ENCODE results near the gene RYR1.
"Not testable (repeated sequence)": the region's sequence is repeated elsewhere in the genome, so short reads cannot be mapped to it uniquely, and the experiment has no call there.

RYR1 gene

DNA sequence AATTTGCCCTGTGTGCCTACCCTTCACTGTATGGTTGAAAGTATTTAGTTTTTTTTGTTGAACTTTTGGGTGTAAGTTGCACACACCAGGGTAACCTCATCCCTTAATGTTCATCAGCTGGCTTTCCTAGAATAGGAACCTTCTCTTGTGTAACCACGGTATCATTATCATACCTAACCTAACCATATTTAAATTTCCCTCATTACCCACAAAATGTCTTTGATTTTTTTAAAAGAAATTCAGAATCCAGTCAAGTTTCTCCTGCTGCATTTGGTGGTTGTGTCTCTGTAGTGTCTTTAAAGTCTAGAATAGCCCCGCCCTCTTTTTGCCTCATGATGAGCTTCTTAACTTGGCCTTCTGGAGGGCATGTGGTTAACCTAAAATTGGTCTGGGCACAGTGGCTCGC lies 80.3 kb downstream of the RYR1 start:
- DNase-seq (ENCODE audit: low read depth in 2 of 2) = no peak

DNA sequence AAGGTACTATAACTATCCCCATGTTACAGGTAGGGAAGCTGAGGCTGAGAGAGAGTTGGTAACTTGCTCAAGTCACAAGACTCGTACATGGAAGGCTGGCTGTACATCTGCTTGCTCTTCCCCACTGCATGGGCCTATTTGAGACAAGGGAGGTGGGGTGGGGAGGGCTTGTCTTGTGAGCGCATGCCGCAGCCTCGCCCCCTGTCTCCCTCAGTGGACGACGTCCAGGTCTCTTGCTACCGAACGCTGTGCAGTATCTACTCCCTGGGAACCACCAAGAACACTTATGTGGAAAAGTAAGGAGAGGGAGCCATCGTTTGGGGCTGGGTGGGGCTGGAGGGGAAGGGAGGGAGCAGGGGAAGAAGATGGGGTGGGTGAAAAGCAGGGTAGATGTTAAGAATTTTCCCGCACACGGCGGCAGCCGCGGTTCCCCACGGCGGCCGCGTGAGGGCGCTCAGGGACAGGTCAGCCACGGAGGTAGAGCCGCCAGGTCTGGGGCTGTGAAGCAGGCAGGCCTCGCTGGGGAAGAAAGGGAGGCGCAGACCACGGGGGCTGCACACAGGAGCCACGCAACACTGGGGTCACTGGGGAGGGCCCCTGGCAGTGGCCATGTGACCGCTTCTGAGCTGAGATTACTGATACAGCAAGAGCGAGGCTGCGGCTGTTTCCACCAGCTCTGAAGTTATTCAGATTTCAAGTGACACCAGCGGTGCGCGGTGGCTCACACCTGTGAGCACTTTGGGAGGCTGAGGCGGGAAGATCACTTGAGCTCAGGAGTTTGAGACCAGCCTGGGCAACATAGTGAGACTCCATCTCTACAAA lies 81.5 kb downstream of the RYR1 start:
- peak; percentile 26 to 27 for DNase-seq (ENCODE audit: low read depth in 2 of 2)

DNA sequence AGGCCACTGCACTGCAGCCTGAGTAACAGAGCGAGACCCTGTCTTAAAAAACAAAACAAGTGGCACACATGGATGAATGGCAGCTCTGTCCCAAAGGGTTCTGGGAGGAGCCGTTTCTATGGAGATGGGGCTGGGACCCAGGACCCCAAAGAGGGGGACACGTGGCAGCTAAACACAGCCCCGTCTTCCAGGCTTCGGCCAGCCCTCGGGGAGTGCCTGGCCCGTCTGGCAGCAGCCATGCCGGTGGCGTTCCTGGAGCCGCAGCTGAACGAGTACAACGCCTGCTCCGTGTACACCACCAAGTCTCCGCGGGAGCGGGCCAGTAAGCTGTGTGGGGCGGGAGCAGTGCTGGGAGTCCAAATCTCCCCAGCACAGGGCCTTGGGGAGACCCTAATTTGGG lies 82.4 kb downstream of the RYR1 start:
- DNase-seq (ENCODE audit: low read depth in 2 of 2) = no peak

DNA sequence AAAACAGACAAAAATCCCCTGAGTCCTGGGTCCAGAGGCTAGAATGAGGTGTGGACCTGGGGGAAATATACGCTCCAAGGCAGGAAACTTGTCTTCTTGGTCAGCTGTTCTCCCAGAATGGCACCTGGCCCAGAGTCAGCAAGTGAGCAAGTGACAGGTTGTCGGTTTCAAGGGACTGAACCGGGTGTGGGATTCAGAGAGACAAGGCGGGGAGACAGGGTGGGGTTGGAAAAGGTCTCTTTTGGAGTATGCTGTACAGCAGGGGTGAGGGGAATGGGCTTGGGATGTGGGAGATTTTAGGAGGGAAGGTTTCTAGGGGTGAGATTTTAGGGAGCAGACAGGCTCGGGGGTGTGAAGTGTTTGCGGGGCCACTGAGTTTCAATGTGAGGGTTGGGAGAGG lies 83.3 kb downstream of the RYR1 start:
- DNase-seq (ENCODE audit: low read depth in 2 of 2) = no peak

DNA sequence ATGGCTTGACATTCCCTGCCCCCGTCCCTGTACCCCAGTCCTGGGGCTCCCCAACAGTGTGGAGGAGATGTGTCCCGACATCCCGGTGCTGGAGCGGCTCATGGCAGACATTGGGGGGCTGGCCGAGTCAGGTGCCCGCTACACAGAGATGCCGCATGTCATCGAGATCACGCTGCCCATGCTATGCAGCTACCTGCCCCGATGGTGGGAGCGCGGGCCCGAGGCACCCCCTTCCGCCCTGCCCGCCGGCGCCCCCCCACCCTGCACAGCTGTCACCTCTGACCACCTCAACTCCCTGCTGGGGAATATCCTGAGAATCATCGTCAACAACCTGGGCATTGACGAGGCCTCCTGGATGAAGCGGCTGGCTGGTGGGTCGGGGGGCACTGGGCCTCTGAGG lies 83.8 kb downstream of the RYR1 start:
- DNase-seq (ENCODE audit: low read depth in 2 of 2) = no peak

DNA sequence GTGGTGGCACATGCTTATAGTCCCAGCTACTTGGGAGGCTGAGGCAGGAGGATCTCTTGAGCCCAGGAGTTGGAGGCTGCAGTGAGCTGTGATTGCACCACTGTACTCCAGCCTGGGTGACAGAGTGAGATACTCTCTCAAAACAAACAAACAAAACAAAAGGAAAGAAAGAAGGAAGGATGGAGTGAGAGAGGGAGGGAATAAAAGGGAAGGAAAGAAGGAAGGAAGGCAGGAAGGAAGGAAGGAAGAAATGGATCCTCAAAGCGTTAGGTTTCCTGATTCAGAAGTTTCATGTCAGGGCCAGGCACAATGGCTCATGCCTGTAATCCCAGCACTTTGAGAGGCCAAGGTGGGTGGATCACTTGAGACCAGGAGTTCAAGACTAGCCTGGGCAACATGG lies 84.5 kb downstream of the RYR1 start:
- DNase-seq (ENCODE audit: low read depth in 2 of 2) = not testable (repeated sequence)

DNA sequence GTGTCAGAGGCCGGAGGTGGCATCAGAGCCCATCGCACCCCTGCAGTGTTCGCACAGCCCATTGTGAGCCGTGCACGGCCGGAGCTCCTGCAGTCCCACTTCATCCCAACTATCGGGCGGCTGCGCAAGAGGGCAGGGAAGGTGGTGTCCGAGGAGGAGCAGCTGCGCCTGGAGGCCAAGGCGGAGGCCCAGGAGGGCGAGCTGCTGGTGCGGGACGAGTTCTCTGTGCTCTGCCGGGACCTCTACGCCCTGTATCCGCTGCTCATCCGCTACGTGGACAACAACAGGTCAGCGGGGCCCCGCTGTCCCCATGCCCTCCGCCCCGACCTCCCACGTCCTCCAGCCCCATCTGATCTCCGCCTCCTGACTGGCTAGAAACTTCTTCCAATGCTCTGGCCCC lies 85.7 kb downstream of the RYR1 start:
- no peak for DNase-seq (ENCODE audit: low read depth in 2 of 2)

DNA sequence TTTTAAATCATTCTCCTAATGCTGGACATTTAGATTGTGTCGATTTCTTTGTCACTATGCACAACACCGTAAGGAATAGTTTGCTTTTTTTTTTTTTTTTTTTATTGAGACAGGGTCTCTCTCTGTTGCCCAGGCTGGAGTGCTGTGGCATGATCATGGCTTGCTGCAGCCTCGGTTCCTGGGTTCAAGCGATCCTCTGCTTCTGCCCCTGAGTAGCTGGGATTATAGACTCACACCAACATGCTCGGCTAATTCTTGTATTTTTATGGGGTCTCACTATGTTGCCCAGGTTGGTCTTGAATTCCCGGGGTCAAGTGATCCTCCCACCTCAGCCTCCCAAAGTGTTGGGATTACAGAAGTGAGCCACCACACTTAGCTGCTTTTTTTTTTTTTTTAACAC lies 86.5 kb downstream of the RYR1 start:
- DNase-seq (ENCODE audit: low read depth in 2 of 2) = no peak

DNA sequence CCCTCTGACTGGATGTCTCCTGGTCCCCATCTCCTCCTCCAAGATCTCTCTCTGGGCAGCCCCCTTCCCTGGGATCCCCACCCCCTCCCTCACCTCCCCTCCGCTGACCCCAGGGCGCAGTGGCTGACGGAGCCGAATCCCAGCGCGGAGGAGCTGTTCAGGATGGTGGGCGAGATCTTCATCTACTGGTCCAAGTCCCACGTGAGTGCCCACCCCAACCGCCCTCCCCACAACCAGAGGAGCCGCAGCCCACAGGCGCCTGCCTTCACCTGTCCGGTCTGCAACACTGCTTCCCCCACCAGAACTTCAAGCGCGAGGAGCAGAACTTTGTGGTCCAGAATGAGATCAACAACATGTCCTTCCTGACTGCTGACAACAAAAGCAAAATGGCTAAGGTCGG lies 89.4 kb downstream of the RYR1 start:
- DNase-seq (ENCODE audit: low read depth in 2 of 2) = no peak

DNA sequence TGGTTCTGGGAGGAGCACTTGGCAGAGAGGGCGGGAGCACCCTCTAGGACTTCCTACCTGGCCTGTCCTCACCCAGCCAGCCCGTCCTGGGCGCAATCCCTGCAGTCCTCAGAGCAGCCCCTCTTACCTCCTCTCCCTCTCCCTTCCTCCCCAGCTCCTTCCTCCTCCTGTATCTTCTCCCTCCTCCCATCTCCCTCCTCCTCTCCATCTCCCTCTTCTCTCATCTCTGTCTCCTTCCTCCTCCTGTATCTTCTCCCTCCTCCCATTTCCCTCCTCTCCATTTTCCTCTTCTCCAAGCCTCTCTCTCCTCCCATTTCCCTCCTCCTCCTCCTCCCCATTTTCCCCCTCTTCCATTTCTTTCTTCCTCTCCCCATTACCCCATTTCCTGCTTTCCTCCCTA lies 89.8 kb downstream of the RYR1 start:
- DNase-seq (ENCODE audit: low read depth in 2 of 2) = no peak

DNA sequence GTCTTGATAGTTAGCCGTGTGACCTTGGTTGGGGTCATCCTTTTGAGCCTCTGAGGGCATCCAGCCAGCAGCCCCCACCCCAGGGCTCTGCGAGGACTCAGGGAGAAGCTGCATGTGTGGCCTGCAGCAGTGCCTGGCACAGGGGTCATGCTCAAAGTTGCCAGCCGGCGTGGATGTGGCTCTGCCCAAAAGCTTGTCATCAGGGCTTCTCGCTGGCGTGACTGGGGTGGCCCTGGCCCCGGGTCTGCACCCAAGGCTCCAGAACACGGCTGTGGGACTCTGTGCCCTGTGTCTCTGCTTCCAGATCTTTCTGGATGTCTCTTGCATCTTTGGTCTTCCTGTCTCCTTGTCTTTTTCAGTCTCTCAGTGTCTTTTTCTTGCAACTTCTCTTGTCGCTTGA lies 90.9 kb downstream of the RYR1 start:
- no peak for DNase-seq (ENCODE audit: low read depth in 2 of 2)

DNA sequence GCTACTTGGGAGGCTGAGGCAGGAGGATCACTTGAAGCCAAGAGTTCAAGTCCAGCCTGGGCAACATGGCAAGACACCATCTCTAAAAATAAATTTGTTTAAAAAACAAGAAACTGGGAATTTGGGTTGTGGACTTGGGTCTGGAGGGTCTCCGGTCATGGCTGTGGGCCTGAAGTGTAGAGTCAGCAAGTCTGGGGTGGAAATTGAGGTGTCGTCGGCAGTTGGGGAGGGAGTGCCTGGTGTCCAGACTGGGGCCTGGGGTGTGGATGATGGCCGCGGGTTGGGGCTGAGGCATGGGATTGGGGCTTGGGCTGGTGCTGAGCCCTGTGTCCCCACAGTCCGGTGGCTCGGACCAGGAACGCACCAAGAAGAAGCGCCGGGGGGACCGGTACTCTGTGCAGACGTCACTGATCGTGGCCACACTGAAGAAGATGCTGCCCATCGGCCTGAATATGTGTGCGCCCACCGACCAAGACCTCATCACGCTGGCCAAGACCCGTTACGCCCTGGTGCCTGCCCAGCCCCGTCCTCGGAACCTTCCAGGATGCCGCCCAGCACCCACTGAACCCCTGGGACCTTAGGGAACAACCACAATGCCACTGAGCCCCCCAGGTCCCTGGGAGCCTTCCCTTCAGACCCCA lies 91.6 kb downstream of the RYR1 start:
- no peak for DNase-seq (ENCODE audit: low read depth in 2 of 2)

DNA sequence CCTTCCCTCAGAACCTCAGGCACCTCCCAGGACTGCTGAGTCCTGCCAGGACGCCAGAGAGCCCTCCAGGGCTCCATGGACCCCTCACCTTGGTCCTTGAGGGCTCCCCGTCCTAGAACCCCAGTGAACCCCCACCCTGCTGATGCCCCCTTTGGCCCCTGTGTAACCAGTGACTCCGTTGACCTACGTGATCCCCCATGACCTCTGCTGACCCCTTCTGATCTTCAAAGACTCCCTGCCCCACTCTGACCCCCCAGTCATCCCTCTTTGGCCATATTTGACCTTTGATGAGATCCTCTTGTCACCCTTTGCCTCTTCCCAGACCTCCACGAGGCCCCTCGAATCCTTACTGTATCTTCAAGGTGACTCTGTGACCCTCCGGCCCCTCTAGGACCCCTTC lies 92.9 kb downstream of the RYR1 start:
- no peak for DNase-seq (ENCODE audit: low read depth in 2 of 2)

DNA sequence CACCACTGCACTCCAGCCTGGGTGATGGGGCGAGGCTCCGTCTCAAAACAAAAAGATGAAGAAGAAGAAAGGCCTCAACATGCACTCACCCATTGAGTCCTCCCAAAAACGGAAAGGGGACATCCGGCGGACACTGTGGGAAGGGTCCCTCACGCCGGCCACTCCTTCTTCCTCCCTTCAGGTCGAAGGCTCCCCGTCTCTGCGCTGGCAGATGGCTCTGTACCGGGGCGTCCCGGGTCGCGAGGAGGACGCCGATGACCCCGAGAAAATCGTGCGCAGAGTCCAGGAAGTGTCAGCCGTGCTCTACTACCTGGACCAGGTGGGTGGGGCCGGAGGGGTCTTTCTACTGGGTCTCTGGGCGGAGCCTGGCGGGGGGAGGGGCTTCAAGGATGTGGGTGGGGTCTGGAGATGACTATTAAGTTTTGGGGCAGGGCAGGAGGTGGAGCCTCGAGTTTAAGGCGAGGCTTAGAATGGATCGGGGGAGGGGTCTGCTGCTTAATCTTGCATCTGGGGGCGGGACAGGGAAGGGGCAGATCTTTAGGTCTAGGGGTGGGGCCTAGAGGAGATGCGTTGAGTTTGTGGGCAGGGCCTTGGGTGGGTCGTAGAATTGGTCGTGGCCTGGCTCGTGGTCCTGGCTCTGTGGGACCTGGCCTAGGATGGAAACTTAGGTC lies 94.1 kb downstream of the RYR1 start:
- no peak for DNase-seq (ENCODE audit: low read depth in 2 of 2)

DNA sequence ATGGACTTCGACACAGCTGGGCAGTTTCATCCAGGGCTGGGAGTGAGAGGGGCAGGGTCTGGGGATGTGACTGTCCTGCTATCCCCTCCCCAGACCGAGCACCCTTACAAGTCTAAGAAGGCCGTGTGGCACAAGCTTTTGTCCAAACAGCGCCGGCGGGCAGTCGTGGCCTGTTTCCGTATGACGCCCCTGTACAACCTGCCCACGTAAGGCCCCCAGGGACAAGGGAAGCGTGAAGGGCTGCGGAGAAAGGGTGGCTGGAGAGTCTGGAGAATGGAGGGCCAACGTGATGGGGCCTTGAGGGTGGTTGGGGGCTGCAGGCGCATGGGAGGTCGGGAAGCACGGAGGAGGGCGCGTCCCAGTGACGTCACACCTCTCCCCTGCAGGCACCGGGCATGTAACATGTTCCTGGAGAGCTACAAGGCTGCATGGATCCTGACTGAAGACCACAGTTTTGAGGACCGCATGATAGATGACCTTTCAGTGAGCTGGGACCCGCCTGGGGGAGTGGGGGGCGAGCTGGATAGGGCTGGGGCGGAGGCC lies 94.8 kb downstream of the RYR1 start:
- DNase-seq (ENCODE audit: low read depth in 2 of 2) = no peak

DNA sequence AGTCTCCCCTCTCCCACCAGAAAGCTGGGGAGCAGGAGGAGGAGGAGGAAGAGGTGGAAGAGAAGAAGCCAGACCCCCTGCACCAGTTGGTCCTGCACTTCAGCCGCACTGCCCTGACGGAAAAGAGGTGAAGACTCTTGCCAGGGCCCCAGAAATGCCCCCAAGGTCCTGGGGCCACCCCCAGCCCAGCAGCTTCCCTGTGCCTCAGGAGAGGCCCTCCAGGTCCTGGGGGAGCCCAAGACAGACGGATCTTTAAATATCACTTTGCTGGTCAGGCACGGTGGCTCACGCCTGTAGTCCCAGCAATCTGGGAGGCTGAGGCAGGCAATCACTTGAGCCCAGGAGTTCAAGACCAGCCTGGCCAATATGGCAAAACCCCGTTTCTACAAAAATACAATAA lies 95.4 kb downstream of the RYR1 start:
- no peak for DNase-seq (ENCODE audit: low read depth in 2 of 2)

DNA sequence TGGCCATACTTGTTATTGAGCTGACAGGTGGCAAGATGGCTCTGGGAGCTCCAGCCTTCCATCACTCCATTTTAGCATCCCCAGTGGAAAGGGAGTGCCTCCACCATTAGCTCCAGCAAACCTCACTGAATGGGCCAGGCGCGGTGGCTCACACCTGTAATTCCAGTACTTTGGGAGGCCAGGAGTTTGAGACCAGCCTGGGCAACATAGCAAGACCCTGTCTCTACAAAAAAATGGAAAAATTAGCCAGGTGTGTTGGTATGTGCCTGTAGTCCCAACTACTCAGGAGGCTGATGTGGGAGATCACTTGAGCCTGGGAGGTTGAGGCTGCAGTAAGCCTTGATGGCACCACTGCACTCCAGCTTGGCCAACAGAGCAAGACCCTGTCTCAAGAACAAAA lies 98.0 kb downstream of the RYR1 start:
- no peak for DNase-seq (ENCODE audit: low read depth in 2 of 2)

DNA sequence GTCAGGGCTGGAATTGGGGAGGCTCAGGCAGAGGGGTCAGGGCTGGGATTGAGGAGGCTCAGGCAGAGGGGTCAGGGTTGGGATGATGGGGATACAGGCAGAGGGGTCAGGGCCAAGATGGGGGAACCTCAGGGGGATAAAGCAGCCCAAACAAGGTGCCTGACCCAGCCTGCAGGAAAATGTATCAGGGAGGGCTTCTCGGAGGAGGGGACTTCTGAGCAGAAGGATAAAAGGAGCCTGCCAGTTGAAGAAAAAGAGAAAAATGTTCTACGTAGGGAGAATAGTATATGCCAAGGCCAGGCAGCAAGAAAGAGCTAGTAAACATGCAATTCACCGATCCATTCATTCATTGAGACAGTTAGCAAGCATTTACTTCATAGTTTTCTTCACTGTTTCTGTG lies 99.4 kb downstream of the RYR1 start:
- DNase-seq (ENCODE audit: low read depth in 2 of 2) = no peak

DNA sequence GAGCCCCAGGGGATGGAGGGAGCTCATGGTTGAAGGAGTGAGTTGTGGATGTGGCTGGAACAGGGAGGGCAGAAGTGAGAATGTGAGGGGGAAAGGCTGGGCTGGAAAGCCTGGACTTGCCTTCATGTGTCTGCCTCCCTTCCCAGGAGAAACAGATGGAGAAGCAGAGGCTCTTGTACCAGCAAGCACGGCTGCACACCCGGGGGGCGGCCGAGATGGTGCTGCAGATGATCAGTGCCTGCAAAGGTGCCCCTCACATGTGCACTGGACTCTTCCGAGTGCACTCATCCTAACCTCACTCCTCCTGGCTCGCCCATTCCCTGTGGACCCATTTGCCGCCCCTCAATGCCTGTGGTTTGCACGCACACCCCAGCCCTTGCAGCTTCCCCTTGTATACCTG lies 101.1 kb downstream of the RYR1 start:
- no peak for DNase-seq (ENCODE audit: low read depth in 2 of 2)

DNA sequence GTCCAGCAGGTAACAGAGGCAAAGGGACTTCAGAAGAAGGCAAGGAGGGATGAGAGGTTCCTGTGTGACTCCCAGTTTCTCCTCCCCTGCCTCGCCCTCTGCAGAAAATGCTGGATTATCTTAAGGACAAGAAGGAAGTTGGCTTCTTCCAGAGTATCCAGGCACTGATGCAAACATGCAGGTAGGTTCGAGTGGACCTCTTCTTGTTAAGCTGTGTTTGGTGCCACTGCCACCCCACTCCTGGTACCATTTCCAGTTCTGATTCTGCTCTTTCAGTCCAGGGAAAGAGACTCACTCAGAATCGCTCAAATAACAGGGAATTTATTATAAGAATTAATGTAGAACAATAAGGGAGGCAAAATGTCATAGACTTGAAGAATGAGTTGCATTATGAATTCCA lies 101.7 kb downstream of the RYR1 start:
- no peak for DNase-seq (ENCODE audit: low read depth in 2 of 2)

DNA sequence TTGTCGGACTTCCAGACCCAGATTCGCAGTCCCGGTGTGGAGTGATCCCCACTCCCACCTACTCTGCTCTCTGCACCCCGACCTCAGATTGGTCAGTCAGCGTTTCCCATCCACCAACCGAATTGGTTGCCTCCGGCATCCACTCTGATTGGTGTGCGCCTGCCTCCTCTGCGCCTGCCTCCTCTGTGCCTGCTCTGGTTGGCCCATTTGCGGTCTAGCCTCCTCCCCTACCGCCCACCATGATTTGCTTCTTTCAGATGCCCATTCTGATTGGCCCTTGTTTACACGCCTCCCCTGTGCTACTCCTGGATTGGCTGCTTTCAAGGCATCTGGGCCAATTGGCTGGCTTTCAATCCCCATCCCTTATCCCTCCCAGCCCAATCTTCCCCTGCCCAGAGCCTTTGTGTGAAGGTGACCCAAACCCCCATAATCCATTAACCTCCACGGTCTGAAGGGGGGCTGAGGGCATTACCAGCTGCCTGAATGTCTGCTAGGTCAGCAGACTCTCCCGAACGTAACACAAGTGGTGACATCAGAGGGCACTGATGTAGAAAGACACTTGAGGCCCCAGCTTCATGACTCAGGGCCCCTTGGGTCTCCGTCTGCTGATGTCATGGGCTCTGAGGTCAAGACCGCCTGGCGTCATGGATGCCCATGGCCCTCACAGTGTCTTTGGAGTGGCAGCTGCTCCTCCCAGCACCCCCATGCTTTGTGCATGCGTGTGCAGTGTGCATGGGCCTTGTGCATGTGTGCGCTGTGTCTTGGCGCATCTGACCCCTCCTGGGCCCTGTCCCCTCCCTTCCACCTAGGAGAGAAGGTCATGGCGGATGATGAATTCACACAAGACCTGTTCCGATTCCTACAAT lies 103.8 kb downstream of the RYR1 start:
- DNase-seq (ENCODE audit: low read depth in 2 of 2) = no peak

DNA sequence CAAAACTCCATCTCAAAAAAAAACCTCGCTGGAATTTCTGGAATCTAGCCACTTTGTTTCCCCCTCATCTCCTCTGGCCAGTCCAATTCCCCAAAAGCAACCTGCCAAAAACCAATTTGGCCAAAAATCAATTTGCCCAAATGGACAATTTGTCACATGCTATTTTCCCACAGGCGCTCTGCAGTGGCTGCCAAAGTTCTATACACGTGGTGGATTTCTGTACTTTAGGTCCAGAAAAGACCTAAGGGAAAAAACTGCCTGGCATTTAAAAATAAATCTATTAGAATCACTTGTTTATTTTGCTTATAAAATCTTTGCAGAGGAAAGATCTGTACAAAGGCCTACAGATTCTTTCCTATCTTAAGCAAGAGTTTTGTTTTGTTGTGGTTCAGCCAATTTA lies 104.9 kb downstream of the RYR1 start:
- no peak for DNase-seq (ENCODE audit: low read depth in 2 of 2)
